Type B pancreatic cell (in vitro differentiated cells): ENCODE measurements around the gene TOP3B. TPM values are rescaled to one million over a fixed set of nuclear protein-coding genes. Genes with fewer than 3 reads are reported as not detected.

Experiments
- DNase-seq: peaks from one replicate; pipeline ENCODE4 v3.0.0; 2021; ENCODE audit warnings: mixed read lengths; ENCODE audit not compliant: unreplicated experiment; ENCODE audit errors: extremely low spot score
- H3K27ac Mint-ChIP-seq: 2 replicates; pipeline ENCODE4 v1.8.0; 2021; ENCODE audit warnings: mild to moderate bottlenecking, mixed read lengths
- H3K27me3 Mint-ChIP-seq: 2 replicates; pipeline ENCODE4 v1.8.0; 2021; ENCODE audit warnings: mixed read lengths
- H3K36me3 Mint-ChIP-seq: 2 replicates; pipeline ENCODE4 v1.8.0; 2021; ENCODE audit warnings: mixed read lengths
- H3K4me1 Mint-ChIP-seq: one replicate; pipeline ENCODE4 v1.8.0; 2021; ENCODE audit warnings: mixed read lengths; ENCODE audit not compliant: unreplicated experiment
- H3K4me3 Mint-ChIP-seq: 2 replicates; pipeline ENCODE4 v1.8.0; 2021; ENCODE audit warnings: mild to moderate bottlenecking, mixed read lengths
- H3K9me3 Mint-ChIP-seq: 2 replicates; pipeline ENCODE4 v1.8.0; 2021; ENCODE audit warnings: mixed read lengths
- CTCF ChIP-seq: fragments of 200-600 bp; sonication (generic); conservative IDR thresholded peaks from 2 replicates; pipeline ENCODE4 v1.5.0; 2021; ENCODE audit warnings: antibody characterized with exemption, mild to moderate bottlenecking
- total RNA-seq: library from RNA; stranded (reverse); gene quantifications from 2 replicates; pipeline ENCODE4 v1.2.1, GENCODE V29; 2021; ENCODE audit warnings: low replicate concordance

TOP3B gene
- total RNA-seq, 1 donor from 2014 or later = 66.3 TPM

- H3K27me3 Mint-ChIP-seq = no peaks in the 10 kb centered on the region
- no peak for DNase-seq
- H3K36me3 Mint-ChIP-seq = no peaks in the 10 kb centered on the region
- TF ChIP-seq CTCF = no peak
- peak overlapping the region; percentile 89 for H3K4me3 Mint-ChIP-seq
- H3K27ac Mint-ChIP-seq = peak overlapping the region; percentile 67
- H3K4me1 Mint-ChIP-seq = peaks cover 24% of the 10 kb centered on the region
- no peaks in the 10 kb centered on the region for H3K9me3 Mint-ChIP-seq
Measured at GRCh38 chr22:21951931-21952465, 30.6 kb downstream of the TOP3B start.

GRCh38 chr22:21951062-21951461, 31.5 kb downstream of the TOP3B start:
- Mint-ChIP-seq H3K27ac (no peak overlapping the region), H3K9me3 (no peaks in the 10 kb centered on the region), H3K27me3 (no peaks in the 10 kb centered on the region), H3K4me3 (peak overlapping the region; percentile 74), H3K4me1 (peaks cover 24% of the 10 kb centered on the region), H3K36me3 (no peaks in the 10 kb centered on the region)
- DNase-seq = no peak
- no peak for TF ChIP-seq CTCF

GRCh38 chr22:21949948-21950347, 32.6 kb downstream of the TOP3B start:
- Mint-ChIP-seq H3K4me3 (no peak overlapping the region), H3K27me3 (no peaks in the 10 kb centered on the region), H3K27ac (no peak overlapping the region), H3K36me3 (peaks cover under 1% of the 10 kb centered on the region), H3K9me3 (no peaks in the 10 kb centered on the region), H3K4me1 (peaks cover 24% of the 10 kb centered on the region)
- no peak for DNase-seq
- no peak for TF ChIP-seq CTCF

- H3K27ac Mint-ChIP-seq = no peak overlapping the region
- TF ChIP-seq CTCF = no peak
- no peak overlapping the region for H3K4me3 Mint-ChIP-seq
Measured at GRCh38 chr22:21949569-21949918, 33.0 kb downstream of the TOP3B start.

GRCh38 chr22:21948824-21949568, 33.6 kb downstream of the TOP3B start:
- H3K4me3 Mint-ChIP-seq = no peak overlapping the region
- no peaks in the 10 kb centered on the region for H3K9me3 Mint-ChIP-seq
- H3K4me1 Mint-ChIP-seq = peaks cover 24% of the 10 kb centered on the region
- TF ChIP-seq CTCF = no peak
- DNase-seq = no peak
- no peaks in the 10 kb centered on the region for H3K27me3 Mint-ChIP-seq
- H3K27ac Mint-ChIP-seq = no peak overlapping the region
- H3K36me3 Mint-ChIP-seq = peaks cover 4% of the 10 kb centered on the region

More at GRCh38 chr22:21949569-21949918, 33.0 kb downstream of the TOP3B start:
- no peaks in the 10 kb centered on the region for H3K27me3 Mint-ChIP-seq
- H3K4me1 Mint-ChIP-seq = peaks cover 24% of the 10 kb centered on the region
- H3K36me3 Mint-ChIP-seq = peaks cover 4% of the 10 kb centered on the region
- no peaks in the 10 kb centered on the region for H3K9me3 Mint-ChIP-seq
- no peak for DNase-seq
